ENCODE data around the gene MDGA2. TPM values are rescaled to one million over a fixed set of nuclear protein-coding genes. Genes with fewer than 3 reads are reported as not detected.

MDGA2 gene
- total RNA-seq, 4 donors from 2014 or later = 4.2 TPM; not detected in 3

- Histone ChIP-seq H3K27ac (no peak overlapping the region), H3K4me1 (no peaks in the 10 kb centered on the region), H3K9me3 (no peaks in the 10 kb centered on the region), H3K36me3 (no peaks in the 10 kb centered on the region), H3K4me3 (no peak overlapping the region), H3K27me3 (no peaks in the 10 kb centered on the region)
- intact Hi-C loops (cut with DNase I; ENCODE audit: low total_unique reads) = no loop called here
- no peak for DNase-seq
- TF ChIP-seq CTCF (IDR thresholded peaks at IDR 0.05) = no peak
- TF ChIP-seq POLR2A (IDR thresholded peaks at IDR 0.05) = no peak
These were observed 285.9 kb downstream of the MDGA2 start for GRCh38 chr14:47389535-47389934.

- H3K4me3 ChIP-seq = no peak overlapping the region
- H3K27ac ChIP-seq = no peak overlapping the region
- DNase-seq = no peak
- no peaks in the 10 kb centered on the region for H3K36me3 ChIP-seq
- no peaks in the 10 kb centered on the region for H3K4me1 ChIP-seq
- H3K9me3 ChIP-seq = no peaks in the 10 kb centered on the region
- no peaks in the 10 kb centered on the region for H3K27me3 ChIP-seq
- TF ChIP-seq CTCF (IDR thresholded peaks at IDR 0.05) = no peak
- no peak for TF ChIP-seq POLR2A (IDR thresholded peaks at IDR 0.05)
- intact Hi-C loops (cut with DNase I; ENCODE audit: low total_unique reads) = no loop called here
These were observed 309.4 kb downstream of the MDGA2 start for GRCh38 chr14:47366006-47366405.

- H3K9me3 ChIP-seq = no peaks in the 10 kb centered on the region
- intact Hi-C loops (cut with DNase I; ENCODE audit: low total_unique reads) = no loop called here
- no peak overlapping the region for H3K4me3 ChIP-seq
- DNase-seq = no peak
- H3K27me3 ChIP-seq = no peaks in the 10 kb centered on the region
- TF ChIP-seq POLR2A (IDR thresholded peaks at IDR 0.05) (no peak), CTCF (IDR thresholded peaks at IDR 0.05) (no peak)
- H3K27ac ChIP-seq = no peak overlapping the region
- H3K36me3 ChIP-seq = no peaks in the 10 kb centered on the region
- no peaks in the 10 kb centered on the region for H3K4me1 ChIP-seq
These were observed 310.2 kb downstream of the MDGA2 start for GRCh38 chr14:47365233-47365632.

- no peak overlapping the region for H3K27ac ChIP-seq
- TF ChIP-seq POLR2A (IDR thresholded peaks at IDR 0.05) = no peak
- no peak for TF ChIP-seq CTCF (IDR thresholded peaks at IDR 0.05)
- H3K27me3 ChIP-seq = no peaks in the 10 kb centered on the region
- intact Hi-C loops (cut with DNase I; ENCODE audit: low total_unique reads) = no loop called here
- no peaks in the 10 kb centered on the region for H3K9me3 ChIP-seq
- no peak for DNase-seq
- no peaks in the 10 kb centered on the region for H3K4me1 ChIP-seq
- no peak overlapping the region for H3K4me3 ChIP-seq
- H3K36me3 ChIP-seq = no peaks in the 10 kb centered on the region
These were observed 322.2 kb downstream of the MDGA2 start for GRCh38 chr14:47353186-47353585.

- Histone ChIP-seq H3K9me3 (no peaks in the 10 kb centered on the region), H3K27ac (no peak overlapping the region), H3K27me3 (no peaks in the 10 kb centered on the region), H3K4me3 (no peak overlapping the region), H3K36me3 (no peaks in the 10 kb centered on the region), H3K4me1 (no peaks in the 10 kb centered on the region)
- no peak for TF ChIP-seq POLR2A (IDR thresholded peaks at IDR 0.05)
- TF ChIP-seq CTCF (IDR thresholded peaks at IDR 0.05) = no peak
- intact Hi-C loops (cut with DNase I; ENCODE audit: low total_unique reads) = no loop called here
- DNase-seq = no peak
These were observed 328.6 kb downstream of the MDGA2 start for GRCh38 chr14:47346849-47347248.

Data from uterus (tissue), 4 donors.